ENCODE results near the gene JMJD1C. TPM values are rescaled to one million over a fixed set of nuclear protein-coding genes. Genes with fewer than 3 reads are reported as not detected.

The JMJD1C gene
- total and polyA plus RNA-seq, 9 donors: 45.4 to 140 (median 78.2) TPM

DNA sequence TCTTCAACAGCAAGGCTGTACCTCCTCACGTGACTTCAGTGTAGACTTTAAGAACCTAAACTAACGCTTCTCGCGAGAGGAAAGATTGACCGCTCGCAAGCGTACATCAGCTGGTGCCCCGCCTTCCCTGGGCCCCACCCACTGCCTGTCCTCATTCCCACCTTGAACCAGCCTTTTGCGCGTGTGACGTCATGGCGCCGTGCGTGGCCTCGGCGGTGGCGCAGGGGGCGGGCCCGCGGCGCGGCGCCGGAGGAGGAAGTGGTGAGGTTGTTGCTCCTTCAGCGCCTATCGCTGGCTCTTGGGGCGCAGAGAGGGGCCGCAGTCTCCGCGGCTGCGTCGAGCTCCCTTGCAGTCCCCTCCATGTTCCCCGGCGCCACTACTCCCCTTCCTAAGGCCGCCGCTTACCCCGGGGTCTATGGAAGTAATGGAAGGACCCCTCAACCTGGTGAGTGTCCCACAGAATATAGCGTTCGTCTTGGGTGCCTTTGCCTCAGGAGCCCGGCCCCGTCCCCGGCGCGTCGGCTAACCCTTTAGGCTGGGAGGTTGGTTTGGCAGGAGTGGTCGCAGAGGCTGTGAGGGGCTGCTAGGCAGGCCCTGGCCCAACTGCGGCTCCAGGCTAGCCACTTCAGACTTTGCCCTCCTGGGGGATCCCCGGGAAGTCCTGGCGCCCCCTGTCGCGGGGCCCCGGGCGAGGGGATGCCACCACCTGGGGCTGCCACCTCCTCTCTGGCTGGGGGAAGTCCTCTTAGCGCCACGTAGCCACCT is 332.5 kb downstream of the JMJD1C start, which contains the start of gene NRBF2:
Gene NRBF2, plus strand, starts transcription at position 273 of the 765 bp plus-strand sequence. Its CDS starts 143 bp downstream, at position 416.
- peaks cover 4% of the 10 kb centered on the region for H3K4me1 ChIP-seq (ENCODE audit: insufficient read depth)
- H3K4me3 ChIP-seq: peak within 1 kb of the TSS; percentile 95
- TF ChIP-seq POLR2A (IDR thresholded peaks at IDR 0.05) (peak; percentile 86), EP300 (IDR thresholded peaks at IDR 0.05) (no peak)
- intact Hi-C loops (cut with DNase I): loop anchor here in 1 of 4 donors (10.0 kb wide), 1 partner anchor 318 kb away; the partner anchor contains the start of gene EGR2
- 0 to 1% (median 1%) methylated on average over 42 to 55 of the region's 55 CpGs for WGBS, 3 donors
- H3K36me3 ChIP-seq: no peaks in the 10 kb centered on the region
- no peaks in the 10 kb centered on the region for H3K9me3 ChIP-seq
- DNase-seq: peak; percentile 96 to 98 (median 97)
- H3K27ac ChIP-seq: peak within 1 kb of the TSS; percentile 54 to 78
- no peaks in the 10 kb centered on the region for H3K27me3 ChIP-seq

DNA sequence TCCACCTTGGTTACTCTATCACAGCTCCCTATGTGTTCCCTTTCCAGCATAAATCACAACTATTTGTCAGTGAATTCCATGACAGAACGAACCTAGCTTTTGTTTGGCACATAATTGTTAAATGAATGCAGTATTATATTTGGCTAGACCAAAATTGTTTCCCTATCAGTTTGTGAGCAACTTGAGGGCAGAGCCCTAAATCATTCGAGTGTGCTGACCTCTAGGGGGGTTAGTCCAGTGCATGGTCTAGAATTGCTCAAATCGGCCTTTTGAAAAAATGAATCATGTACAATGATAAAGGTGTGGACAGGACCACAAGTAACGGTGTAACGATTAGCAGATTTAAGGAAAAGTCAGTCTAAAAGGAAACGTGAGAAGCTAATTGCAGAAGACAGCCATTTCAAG is 333.1 kb downstream of the JMJD1C start:
- H3K36me3 ChIP-seq: no peaks in the 10 kb centered on the region
- peak overlapping the region in 1 of 2 donors; percentile 54 for H3K27ac ChIP-seq
- H3K9me3 ChIP-seq: no peaks in the 10 kb centered on the region
- peak overlapping the region; percentile 95 for H3K4me3 ChIP-seq
- H3K4me1 ChIP-seq (ENCODE audit: insufficient read depth): peaks cover 4% of the 10 kb centered on the region
- TF ChIP-seq EP300 (IDR thresholded peaks at IDR 0.05) (no peak), POLR2A (IDR thresholded peaks at IDR 0.05) (no peak)
- TF ChIP-seq, protein P1, sequence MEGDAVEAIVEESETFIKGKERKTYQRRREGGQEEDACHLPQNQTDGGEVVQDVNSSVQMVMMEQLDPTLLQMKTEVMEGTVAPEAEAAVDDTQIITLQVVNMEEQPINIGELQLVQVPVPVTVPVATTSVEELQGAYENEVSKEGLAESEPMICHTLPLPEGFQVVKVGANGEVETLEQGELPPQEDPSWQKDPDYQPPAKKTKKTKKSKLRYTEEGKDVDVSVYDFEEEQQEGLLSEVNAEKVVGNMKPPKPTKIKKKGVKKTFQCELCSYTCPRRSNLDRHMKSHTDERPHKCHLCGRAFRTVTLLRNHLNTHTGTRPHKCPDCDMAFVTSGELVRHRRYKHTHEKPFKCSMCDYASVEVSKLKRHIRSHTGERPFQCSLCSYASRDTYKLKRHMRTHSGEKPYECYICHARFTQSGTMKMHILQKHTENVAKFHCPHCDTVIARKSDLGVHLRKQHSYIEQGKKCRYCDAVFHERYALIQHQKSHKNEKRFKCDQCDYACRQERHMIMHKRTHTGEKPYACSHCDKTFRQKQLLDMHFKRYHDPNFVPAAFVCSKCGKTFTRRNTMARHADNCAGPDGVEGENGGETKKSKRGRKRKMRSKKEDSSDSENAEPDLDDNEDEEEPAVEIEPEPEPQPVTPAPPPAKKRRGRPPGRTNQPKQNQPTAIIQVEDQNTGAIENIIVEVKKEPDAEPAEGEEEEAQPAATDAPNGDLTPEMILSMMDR (IDR thresholded peaks at IDR 0.05): no peak
- 25 to 40% (median 30%) methylated on average over 6 of the region's 6 CpGs for WGBS, 3 donors
- no peaks in the 10 kb centered on the region for H3K27me3 ChIP-seq
- intact Hi-C loops (cut with DNase I): loop anchor here in 1 of 4 donors (10.0 kb wide), 1 partner anchor 318 kb away; the partner anchor contains the start of gene EGR2
- no peak for DNase-seq

DNA sequence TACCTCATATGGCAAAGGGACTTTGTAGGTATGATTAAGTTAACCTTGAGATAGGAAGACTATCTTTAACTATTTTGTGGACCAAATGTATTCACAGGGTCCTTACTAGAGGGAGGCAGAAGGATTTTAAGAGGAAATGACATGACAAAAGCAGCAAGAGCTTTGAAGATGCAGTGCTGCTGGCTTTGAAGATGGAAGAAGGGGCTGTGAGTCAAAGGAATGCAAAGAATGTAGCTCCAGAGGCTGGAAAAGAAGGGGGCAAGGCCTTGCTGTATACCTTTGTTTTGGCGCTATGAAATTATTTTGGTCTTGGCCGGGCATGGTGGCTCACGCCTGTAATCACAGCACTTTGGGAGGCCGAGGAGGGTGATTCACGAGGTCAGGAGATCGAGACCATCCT is 335.9 kb downstream of the JMJD1C start:
- H3K27ac ChIP-seq: no peak overlapping the region
- no peaks in the 10 kb centered on the region for H3K27me3 ChIP-seq
- intact Hi-C loops (cut with DNase I): loop anchor here in 1 of 4 donors (10.0 kb wide), 1 partner anchor 315 kb away; the partner anchor contains the start of gene EGR2
- peaks cover 3% of the 10 kb centered on the region for H3K4me1 ChIP-seq (ENCODE audit: insufficient read depth)
- H3K4me3 ChIP-seq: no peak overlapping the region
- TF ChIP-seq, protein P1 (IDR thresholded peaks at IDR 0.05): no peak
- no peak for DNase-seq
- WGBS, 3 donors: 70 to 82% (median 79%) methylated on average over 6 of the region's 6 CpGs
- H3K9me3 ChIP-seq: no peaks in the 10 kb centered on the region
- H3K36me3 ChIP-seq: no peaks in the 10 kb centered on the region

DNA sequence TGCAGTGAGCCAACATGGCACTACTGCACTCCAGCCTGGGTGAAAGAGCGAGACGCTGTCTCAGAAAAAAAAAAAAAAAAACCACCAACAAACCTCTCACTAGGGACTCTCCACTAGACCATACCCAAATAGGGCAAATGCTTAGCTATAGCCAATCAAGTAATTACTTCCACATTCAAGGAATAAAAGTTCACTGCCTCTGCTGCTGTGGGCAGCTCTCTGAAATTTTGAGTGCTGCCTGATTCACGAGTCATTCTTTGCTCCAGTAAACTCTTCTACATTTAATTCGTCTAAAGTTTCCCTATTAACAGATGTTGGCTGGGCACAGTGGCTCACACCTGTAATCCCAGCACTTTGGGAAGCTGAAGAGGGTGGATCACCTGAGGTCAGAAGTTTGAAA is 337.3 kb downstream of the JMJD1C start:
- no peaks in the 10 kb centered on the region for H3K36me3 ChIP-seq
- H3K9me3 ChIP-seq: no peaks in the 10 kb centered on the region
- no peaks in the 10 kb centered on the region for H3K4me1 ChIP-seq (ENCODE audit: insufficient read depth)
- TF ChIP-seq, protein P1 (IDR thresholded peaks at IDR 0.05): no peak
- TF ChIP-seq POLR2A (IDR thresholded peaks at IDR 0.05) (no peak), EP300 (IDR thresholded peaks at IDR 0.05) (no peak)
- no peak overlapping the region for H3K27ac ChIP-seq
- intact Hi-C loops (cut with DNase I): no loop called here
- no peaks in the 10 kb centered on the region for H3K27me3 ChIP-seq
- 70 to 72% (median 71%) methylated on average over 4 of the region's 4 CpGs for WGBS, 3 donors
- DNase-seq: no peak
- H3K4me3 ChIP-seq: no peak overlapping the region

DNA sequence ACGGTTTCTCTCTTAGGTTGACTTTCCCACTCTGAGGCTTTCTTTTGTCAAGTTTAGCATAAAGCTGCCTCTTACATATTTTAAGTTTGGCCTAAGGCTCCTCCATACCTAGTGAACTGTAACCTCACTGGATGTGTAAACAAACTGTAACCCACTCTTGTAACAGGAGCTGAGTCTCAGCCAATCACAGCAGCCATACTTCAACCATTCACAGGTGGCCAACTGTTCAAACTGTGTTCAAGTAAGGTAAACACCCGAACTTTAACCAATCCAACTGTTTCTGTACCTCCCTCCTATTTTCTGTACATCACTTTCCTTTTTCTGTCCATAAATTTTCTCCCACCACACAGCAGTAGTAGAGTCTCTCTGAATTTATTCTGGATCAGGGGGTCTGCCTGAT is 340.3 kb downstream of the JMJD1C start:
- H3K4me3 ChIP-seq: no peak overlapping the region
- 85 to 93% (median 86%) methylated on average over 2 of the region's 2 CpGs for WGBS, 3 donors
- H3K36me3 ChIP-seq: no peaks in the 10 kb centered on the region
- H3K9me3 ChIP-seq: no peaks in the 10 kb centered on the region
- intact Hi-C loops (cut with DNase I): no loop called here
- TF ChIP-seq, protein P1 (IDR thresholded peaks at IDR 0.05): no peak
- TF ChIP-seq EP300 (IDR thresholded peaks at IDR 0.05): no peak
- TF ChIP-seq POLR2A (IDR thresholded peaks at IDR 0.05): no peak
- DNase-seq: no peak
- H3K27ac ChIP-seq: no peak overlapping the region
- no peaks in the 10 kb centered on the region for H3K4me1 ChIP-seq (ENCODE audit: insufficient read depth)
- H3K27me3 ChIP-seq: no peaks in the 10 kb centered on the region

Data from ovary (tissue), 9 donors.